Fibroblast of mammary gland (primary cell): Measurements from ENCODE around the gene AHCTF1.

Source experiments
- DNase-seq: peaks from one replicate; pipeline ENCODE4 v3.0.0-alpha.2; 2010; ENCODE audit warnings: low read depth
- H3K4me3 ChIP-seq: 2 replicates; pipeline ENCODE4 v1.5.1; 2011; ENCODE audit warnings: low read depth, mild to moderate bottlenecking, low read length, moderate library complexity; ENCODE audit not compliant: control insufficient read depth
- CTCF ChIP-seq: conservative IDR thresholded peaks from 2 replicates; pipeline ENCODE4 v1.5.1; 2011; ENCODE audit warnings: low read depth, low read length, inconsistent platforms; ENCODE audit not compliant: control insufficient read depth, insufficient read depth

The AHCTF1 gene, protein sequence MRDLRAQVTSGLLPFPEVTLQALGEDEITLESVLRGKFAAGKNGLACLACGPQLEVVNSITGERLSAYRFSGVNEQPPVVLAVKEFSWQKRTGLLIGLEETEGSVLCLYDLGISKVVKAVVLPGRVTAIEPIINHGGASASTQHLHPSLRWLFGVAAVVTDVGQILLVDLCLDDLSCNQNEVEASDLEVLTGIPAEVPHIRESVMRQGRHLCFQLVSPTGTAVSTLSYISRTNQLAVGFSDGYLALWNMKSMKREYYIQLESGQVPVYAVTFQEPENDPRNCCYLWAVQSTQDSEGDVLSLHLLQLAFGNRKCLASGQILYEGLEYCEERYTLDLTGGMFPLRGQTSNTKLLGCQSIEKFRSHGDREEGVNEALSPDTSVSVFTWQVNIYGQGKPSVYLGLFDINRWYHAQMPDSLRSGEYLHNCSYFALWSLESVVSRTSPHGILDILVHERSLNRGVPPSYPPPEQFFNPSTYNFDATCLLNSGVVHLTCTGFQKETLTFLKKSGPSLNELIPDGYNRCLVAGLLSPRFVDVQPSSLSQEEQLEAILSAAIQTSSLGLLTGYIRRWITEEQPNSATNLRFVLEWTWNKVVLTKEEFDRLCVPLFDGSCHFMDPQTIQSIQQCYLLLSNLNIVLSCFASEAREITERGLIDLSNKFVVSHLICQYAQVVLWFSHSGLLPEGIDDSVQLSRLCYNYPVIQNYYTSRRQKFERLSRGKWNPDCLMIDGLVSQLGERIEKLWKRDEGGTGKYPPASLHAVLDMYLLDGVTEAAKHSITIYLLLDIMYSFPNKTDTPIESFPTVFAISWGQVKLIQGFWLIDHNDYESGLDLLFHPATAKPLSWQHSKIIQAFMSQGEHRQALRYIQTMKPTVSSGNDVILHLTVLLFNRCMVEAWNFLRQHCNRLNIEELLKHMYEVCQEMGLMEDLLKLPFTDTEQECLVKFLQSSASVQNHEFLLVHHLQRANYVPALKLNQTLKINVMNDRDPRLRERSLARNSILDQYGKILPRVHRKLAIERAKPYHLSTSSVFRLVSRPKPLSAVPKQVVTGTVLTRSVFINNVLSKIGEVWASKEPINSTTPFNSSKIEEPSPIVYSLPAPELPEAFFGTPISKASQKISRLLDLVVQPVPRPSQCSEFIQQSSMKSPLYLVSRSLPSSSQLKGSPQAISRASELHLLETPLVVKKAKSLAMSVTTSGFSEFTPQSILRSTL (N-terminal part only)

DNA sequence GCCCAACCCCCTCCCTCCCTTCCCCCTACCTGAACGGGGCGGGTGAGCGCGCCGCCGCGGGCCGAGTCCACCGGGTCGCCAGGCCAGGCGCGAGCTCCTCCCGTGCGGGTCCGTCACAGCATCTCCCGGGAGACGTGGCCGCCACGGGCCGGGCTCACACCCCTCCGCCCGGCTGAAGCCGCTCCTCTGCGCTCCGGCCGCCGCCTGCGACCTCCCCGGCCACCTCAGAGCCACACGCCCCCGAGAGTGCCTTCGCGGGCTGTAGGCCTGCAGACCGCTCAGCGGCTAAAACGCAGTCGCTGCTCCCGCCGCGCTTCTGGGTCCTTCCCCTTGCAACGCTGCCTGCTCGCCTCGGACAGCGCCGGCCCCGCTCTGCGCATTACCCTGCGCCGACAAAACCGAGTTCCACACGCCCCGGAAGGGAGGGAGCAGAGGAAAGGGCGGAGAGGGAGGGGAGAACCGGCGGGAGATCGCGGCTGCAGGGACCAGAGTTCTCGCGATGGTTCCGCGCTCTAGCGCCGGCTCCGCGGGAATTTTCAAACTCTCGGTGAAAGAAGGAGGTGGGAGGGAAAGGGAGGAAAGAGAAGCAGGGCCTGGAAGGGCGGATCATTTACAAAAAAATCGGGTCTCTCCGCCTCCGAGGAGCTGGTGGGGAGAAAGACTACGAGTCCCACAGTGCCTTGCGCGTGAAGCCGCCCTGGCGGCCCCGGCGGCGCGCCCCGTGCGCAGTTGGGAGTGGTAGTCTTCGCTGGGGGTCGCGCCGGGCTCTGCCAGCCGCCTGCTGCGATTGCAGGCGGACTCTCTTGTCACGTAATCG, at the start of gene AHCTF1:
AHCTF1 (minus strand) TSS at position 400 of the 817 bp plus-strand sequence. CDS start 13,578 bp downstream, outside the sequence.
- peak within 1 kb of the TSS; percentile 88 for H3K4me3 ChIP-seq
- peak; percentile 97 for DNase-seq
- TF ChIP-seq CTCF: no peak

GRCh38 chr1:246978785-246979184, 47.0 kb upstream of the AHCTF1 start:
- no peak overlapping the region for H3K4me3 ChIP-seq
- DNase-seq: no peak
- TF ChIP-seq CTCF: no peak

DNA sequence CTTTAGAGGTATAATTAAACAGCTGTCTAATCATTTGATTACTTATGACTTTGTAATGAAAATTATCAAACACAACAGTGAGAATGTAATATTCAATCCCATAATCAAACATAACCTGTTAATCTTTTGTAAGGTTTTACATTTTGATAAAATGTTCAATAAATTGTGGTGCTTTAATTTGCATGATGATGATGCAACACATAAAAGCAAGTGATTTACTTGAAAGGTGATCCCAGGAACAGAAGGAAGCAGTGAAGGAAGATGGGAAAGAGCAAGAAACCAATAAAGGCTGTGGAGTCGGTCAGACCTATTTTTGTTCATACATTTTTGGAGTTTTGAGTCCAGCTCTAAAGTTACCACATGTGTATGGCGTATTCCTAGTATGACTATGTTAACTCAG, 46.5 kb upstream of the AHCTF1 start:
- no peak overlapping the region for H3K4me3 ChIP-seq
- no peak for TF ChIP-seq CTCF
- no peak for DNase-seq

DNA sequence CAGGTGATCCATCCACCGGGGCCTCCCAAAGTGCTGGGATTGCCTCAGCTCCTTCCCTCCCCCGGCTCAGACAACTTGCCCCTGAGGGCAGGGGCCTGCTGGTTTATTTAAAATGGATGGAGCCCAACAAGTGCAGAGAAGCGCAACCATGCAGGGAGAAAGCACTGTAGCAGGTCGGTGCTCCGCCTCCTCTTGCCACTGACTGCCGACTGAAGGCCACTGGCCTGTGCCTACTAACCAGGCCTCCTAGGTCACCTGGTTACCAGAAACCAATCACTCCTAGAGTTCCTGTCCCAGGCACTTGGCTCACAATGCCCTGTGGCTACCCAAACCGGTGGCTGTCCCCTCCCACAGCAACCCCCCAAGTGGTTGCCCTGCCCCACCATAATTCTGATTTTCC, 40.2 kb upstream of the AHCTF1 start:
- H3K4me3 ChIP-seq: no peak overlapping the region
- no peak for TF ChIP-seq CTCF
- no peak for DNase-seq

GRCh38 chr1:246971090-246971721, 39.5 kb upstream of the AHCTF1 start:
- peak overlapping the region; percentile 31 for H3K4me3 ChIP-seq
- TF ChIP-seq CTCF: peak; percentile 88
- DNase-seq: peak; percentile 77
